H1 (cell line): Measurements from ENCODE around the gene TCERG1L. TPM values are rescaled to one million over a fixed set of nuclear protein-coding genes. Genes with fewer than 3 reads are reported as not detected.

Experiments
- ATF3 ChIP-seq: IDR thresholded peaks from 2 replicates; pipeline ENCODE4 v1.6.1; 2011; ENCODE audit warnings: low read depth, mild to moderate bottlenecking, low read length; ENCODE audit not compliant: insufficient read depth
- CEBPB ChIP-seq: IDR thresholded peaks from 2 replicates; pipeline ENCODE4 v1.6.1; 2012; ENCODE audit warnings: low read depth, low read length
- EP300 ChIP-seq, 2 experiments: IDR thresholded peaks; 1 replicate in 1 of 2; 2 replicates in 1 of 2; pipeline ENCODE4 v1.6.1; 2011 to 2012; ENCODE audit warnings: low read depth in 2 of 2, low read length in 2 of 2, mild to moderate bottlenecking in 2 of 2, borderline replicate concordance in 1 of 2, inconsistent platforms in 1 of 2, moderate library complexity in 1 of 2
- KDM5A ChIP-seq: fragments of 200-600 bp; IDR thresholded peaks from 2 replicates; pipeline ENCODE4 v1.7.1; 2012; ENCODE audit warnings: mild to moderate bottlenecking, low read length, inconsistent platforms, mixed read lengths
- polyA plus RNA-seq, 7 experiments: library from polyadenylated mRNA; depleted of rRNA in 3 of 7; stranded (reverse) in 5 of 7; unstranded in 2 of 7; fragments of >200 nt in 5 of 7; fragments of 200-250 nt in 2 of 7; gene quantifications; 1 replicate in 5 of 7; 2 replicates in 1 of 7; 4 replicates in 1 of 7; pipeline versions ENCODE4 v1.2.1 to v1.2.3, GENCODE V29; 2011 to 2013; ENCODE audit warnings: missing spikeins in 2 of 7, mixed read lengths in 2 of 7
- total RNA-seq: library from RNA; stranded (reverse); fragmentation: NEBNext Ultra II Directional; extraction: Animal tissue kit (Norgen Biotek cat#: 25700); gene quantifications from 2 replicates; pipeline ENCODE4 v1.2.1, GENCODE V29; 2021

The TCERG1L gene
- total and polyA plus RNA-seq, 2 of the 8 experiments (the other 6 are each of a cell fraction or from before 2014, with no cell fraction given) = 3.9 to 6.9 TPM

DNA sequence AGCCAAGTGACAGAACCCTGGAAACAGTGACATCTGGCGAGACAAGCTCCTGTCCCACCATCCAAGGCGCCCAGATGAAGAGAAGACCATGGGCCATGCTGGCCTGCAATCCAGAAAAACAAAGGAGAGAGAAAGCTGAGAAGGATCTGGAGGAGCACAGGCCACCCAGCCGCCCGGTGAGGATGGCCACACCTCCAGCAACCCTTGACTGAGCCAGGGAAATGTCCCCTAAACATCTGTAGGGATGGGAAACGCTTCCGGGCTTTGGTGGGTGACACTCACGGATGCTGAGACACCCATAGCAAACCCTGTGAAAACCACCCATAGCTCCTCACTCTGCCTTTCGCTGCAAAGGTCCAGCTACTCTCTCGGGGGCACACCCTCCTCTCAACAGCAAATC lies 32.0 kb downstream of the TCERG1L start (continued):
- TF ChIP-seq ATF3 (no peak), EP300 (IDR thresholded peaks at IDR 0.05; ENCODE audit: borderline replicate concordance in 1 of 2, low read depth in 2 of 2, low read length in 2 of 2) (no peak), KDM5A (no peak), CEBPB (no peak)
